ENCODE data around the gene ZNF575.

DNA sequence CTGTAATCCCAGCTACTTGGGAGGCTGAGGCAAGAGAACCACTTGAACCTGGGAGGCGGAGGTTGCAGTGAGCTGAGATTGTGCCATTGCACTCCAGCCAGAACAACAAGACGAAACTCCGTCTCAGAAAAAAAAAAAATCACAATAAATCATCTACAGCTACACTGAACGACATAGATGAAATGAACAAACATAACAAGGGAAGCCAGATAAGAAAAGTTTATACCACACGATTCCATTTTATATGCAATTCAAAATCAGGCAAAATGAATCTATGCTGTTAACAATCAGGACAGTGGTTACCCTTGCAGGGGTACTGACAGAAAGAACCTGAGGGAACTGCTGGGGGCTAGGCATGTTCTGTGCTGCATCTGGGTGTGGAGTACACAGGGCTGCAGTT lies 36.7 kb downstream of the ZNF575 start:
- TF ChIP-seq, protein P1, sequence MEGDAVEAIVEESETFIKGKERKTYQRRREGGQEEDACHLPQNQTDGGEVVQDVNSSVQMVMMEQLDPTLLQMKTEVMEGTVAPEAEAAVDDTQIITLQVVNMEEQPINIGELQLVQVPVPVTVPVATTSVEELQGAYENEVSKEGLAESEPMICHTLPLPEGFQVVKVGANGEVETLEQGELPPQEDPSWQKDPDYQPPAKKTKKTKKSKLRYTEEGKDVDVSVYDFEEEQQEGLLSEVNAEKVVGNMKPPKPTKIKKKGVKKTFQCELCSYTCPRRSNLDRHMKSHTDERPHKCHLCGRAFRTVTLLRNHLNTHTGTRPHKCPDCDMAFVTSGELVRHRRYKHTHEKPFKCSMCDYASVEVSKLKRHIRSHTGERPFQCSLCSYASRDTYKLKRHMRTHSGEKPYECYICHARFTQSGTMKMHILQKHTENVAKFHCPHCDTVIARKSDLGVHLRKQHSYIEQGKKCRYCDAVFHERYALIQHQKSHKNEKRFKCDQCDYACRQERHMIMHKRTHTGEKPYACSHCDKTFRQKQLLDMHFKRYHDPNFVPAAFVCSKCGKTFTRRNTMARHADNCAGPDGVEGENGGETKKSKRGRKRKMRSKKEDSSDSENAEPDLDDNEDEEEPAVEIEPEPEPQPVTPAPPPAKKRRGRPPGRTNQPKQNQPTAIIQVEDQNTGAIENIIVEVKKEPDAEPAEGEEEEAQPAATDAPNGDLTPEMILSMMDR (conservative IDR thresholded peaks at IDR 0.05; ENCODE audit: low read depth, low read length), result no peak
- TF ChIP-seq EZH2 (IDR thresholded peaks at IDR 0.05; ENCODE audit: borderline replicate concordance, low read depth, low read length, poor library complexity, severe bottlenecking), result no peak
